NOMO-1 (cell line): ENCODE measurements around the gene NBPF20.
"Not testable (repeated sequence)": the region's sequence is repeated elsewhere in the genome, so short reads cannot be mapped to it uniquely, and the experiment has no call there.

Experiments used
- DNase-seq, 2 experiments: peaks; one replicate each; lab custom pipeline; 2025; ENCODE audit not compliant: unreplicated experiment in 2 of 2; lab: John Stamatoyannopoulos, UW

Gene NBPF20

DNA sequence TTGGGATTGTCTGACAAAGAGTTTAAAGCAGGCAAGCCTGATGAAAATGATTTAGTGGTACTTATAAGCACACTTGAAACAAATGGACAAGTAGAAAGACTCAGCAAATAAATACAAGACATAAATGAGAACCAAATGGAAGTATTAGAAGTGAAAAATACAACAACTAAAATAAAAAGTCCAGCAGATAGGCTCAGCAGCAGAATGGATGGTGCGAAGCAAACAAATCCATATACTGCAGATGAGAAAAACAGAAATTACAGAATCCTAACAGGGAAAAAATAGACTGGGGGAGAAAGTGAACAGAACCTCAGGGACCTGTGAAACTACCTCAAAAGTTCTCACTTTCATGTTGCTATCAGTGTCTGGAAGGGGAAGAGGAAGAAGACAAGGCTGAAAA is 3.9 kb upstream of the NBPF20 start:
- DNase-seq, result not testable (repeated sequence)

- DNase-seq, result not testable (repeated sequence)
Measured at GRCh38 chr1:145424612-145425435, 579 bp downstream of the NBPF20 start.

- DNase-seq, result not testable (repeated sequence)
Measured at GRCh38 chr1:145415149-145415548, 10.3 kb downstream of the NBPF20 start.

DNA sequence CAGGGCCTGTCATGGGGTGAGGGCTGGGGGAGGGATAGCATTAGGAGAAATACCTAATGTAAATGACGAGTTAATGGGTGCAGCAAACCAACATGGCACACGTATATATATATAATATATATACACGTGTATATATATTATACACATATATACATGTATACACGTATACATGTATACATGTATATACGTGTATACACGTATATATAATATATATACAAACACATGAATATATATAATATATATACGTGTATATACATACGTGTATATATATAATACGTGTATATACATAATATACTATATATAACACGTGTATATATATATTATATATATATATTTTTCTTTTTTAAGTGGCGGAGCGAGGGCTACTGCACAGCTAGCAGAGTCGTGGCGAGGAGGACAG is 18.1 kb downstream of the NBPF20 start:
- DNase-seq, result not testable (repeated sequence)

- not testable (repeated sequence) for DNase-seq
Measured at GRCh38 chr1:145404949-145405348, 20.5 kb downstream of the NBPF20 start.

GRCh38 chr1:145400701-145401100 is 24.7 kb downstream of the NBPF20 start:
- DNase-seq, result not testable (repeated sequence)
